Activated CD4-positive, alpha-beta T cell treated with anti-CD3 and anti-CD28 coated beads, Interleukin-2, amount 10 ng/mL, durations not matched to agents 24 days and 14 days (primary cell): Measurements from ENCODE around the gene APOL4. TPM values are rescaled to one million over a fixed set of nuclear protein-coding genes. Genes with fewer than 3 reads are reported as not detected.
"Not testable (repeated sequence)": the region's sequence is repeated elsewhere in the genome, so short reads cannot be mapped to it uniquely, and the experiment has no call there.

Experiments
- DNase-seq: peaks from one replicate; pipeline ENCODE4 v3.0.0; 2022
- H3K27ac Mint-ChIP-seq: one replicate; pipeline ENCODE4 v1.8.0; 2022; ENCODE audit warnings: mild to moderate bottlenecking, mixed read lengths
- H3K27me3 Mint-ChIP-seq: one replicate; pipeline ENCODE4 v1.8.0; 2022; ENCODE audit warnings: mixed read lengths
- H3K36me3 Mint-ChIP-seq: one replicate; pipeline ENCODE4 v1.8.0; 2022; ENCODE audit warnings: low read depth, mild to moderate bottlenecking, mixed read lengths
- H3K4me1 Mint-ChIP-seq: one replicate; pipeline ENCODE4 v1.8.0; 2021; ENCODE audit warnings: mixed read lengths
- H3K4me3 Mint-ChIP-seq: one replicate; pipeline ENCODE4 v1.8.0; 2022; ENCODE audit warnings: mild to moderate bottlenecking, moderate library complexity, mixed read lengths
- H3K9me3 Mint-ChIP-seq: one replicate; pipeline ENCODE4 v1.8.0; 2021; ENCODE audit warnings: mixed read lengths
- intact Hi-C: fragments of 100-400 bp; cut with micrococcal nuclease; formaldehyde crosslinking; loops from one replicate; pipeline ENCODE4 v1.15.1; 2023
- total RNA-seq: library from RNA; stranded (reverse); gene quantifications from 2 replicates; pipeline ENCODE4 v1.2.3, GENCODE V29; 2022

Gene APOL4, protein sequence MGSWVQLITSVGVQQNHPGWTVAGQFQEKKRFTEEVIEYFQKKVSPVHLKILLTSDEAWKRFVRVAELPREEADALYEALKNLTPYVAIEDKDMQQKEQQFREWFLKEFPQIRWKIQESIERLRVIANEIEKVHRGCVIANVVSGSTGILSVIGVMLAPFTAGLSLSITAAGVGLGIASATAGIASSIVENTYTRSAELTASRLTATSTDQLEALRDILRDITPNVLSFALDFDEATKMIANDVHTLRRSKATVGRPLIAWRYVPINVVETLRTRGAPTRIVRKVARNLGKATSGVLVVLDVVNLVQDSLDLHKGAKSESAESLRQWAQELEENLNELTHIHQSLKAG
- total RNA-seq, result 0.17 TPM in 1 of 2 replicates, not detected in the other

DNA sequence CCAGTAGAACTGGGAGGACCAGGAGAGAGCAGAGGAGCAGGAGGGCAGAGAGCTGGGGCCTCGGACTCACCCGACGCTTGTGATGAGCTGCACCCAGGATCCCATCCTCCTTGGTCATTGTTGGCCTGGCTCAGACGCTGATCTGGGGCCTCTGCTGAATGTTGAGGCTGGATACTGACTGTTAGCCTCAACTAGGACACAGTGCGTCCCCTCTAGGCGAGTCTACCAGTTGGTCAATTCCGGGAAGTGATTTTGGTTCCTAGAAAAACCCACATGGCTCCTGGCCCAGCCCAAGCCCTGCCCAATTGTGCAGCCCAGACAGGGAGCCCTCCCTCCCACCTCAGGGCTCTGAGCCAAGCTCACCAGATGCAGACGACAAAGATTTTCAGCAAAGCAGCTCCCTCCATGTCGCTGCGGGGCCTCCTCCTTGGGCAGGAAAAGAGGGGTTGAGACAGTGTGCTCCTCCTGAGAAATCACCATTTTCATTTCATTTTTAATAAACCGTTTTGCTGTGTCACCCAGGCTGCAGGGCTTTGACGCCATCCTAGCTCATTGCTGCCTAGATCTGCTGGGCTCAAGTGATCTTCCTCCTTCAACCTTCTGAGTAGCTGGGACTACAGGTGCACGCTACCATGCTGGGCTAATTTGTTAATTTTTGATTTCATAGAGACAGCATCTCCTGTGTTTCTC lies at the start of gene APOL4:
Gene APOL4 (minus strand): TSS at position 180 of the 690 bp plus-strand sequence. CDS start 75 bp downstream, at position 105.
- intact Hi-C loops, result no loop called here
- H3K4me1 Mint-ChIP-seq, result peaks cover 22% of the 10 kb centered on the region

DNA sequence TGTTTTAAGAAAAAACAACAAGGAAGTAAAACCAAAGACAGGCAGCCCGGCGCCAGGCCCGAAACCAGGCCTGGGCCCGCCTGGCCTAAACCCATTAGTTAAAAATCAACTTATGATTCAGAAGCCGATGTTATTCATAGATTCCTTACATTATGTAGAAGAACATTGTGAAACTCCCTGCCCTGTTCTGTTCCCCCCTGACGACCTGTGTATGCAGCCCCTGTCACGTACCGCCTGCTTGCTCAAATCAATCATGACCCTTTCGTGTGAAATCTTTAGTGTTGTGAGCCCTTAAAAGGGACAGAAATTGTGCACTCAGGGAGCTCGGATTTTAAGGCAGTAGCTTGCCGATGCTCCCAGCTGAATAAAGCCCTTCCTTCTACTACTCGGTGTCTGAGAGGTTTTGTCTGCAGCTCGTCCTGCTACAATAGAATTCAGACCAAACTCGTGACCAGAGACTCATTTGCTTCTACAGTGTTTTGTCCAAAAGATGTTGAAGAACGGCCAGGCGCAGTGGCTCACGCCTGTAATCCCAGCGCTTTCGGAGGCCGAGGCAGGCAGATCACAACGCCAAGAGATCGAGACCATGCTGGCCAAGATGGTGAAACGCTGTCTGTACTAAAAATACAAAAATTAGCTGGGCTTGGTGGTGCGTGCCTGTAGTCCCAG lies 48.8 kb upstream of the APOL4 start:
- H3K9me3 Mint-ChIP-seq, DNase-seq, H3K4me3 Mint-ChIP-seq, H3K27me3 Mint-ChIP-seq, intact Hi-C loops, H3K36me3 Mint-ChIP-seq: not testable (repeated sequence)
- peak overlapping the region; percentile 8 for H3K27ac Mint-ChIP-seq
- H3K4me1 Mint-ChIP-seq, result peaks cover 38% of the 10 kb centered on the region

More for the DNA sequence above, at the start of gene APOL4:
- peaks cover 2% of the 10 kb centered on the region for H3K27me3 Mint-ChIP-seq
- H3K4me3 Mint-ChIP-seq, result no peak within 1 kb of the TSS
- H3K9me3 Mint-ChIP-seq, result no peaks in the 10 kb centered on the region
- DNase-seq, result no peak
- no peak within 1 kb of the TSS for H3K27ac Mint-ChIP-seq
- no peaks in the 10 kb centered on the region for H3K36me3 Mint-ChIP-seq

DNA sequence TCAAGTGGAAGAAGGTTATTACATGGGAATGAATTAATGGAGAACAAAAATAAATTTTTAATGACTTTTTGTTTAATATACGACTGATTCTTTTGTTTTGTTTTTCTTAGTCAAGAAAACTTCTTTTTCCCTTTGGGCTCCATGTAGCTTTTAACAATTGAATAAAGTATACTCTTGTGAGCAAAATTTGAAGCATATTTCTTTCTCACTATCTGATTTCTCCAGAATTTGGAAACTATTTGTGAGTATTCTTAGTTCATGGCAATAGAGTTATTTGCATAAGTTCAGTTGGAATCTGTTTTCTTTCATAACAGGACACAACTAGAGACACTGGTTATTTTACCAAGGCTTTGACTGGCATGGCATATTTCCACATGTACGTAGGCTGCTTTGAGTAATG lies 47.6 kb upstream of the APOL4 start:
- H3K4me3 Mint-ChIP-seq, result no peak overlapping the region
- no peak for DNase-seq
- H3K9me3 Mint-ChIP-seq, result no peaks in the 10 kb centered on the region
- peaks cover 5% of the 10 kb centered on the region for H3K36me3 Mint-ChIP-seq
- H3K27ac Mint-ChIP-seq, result no peak overlapping the region
- intact Hi-C loops, result no loop called here
- H3K4me1 Mint-ChIP-seq, result peaks cover 28% of the 10 kb centered on the region
- no peaks in the 10 kb centered on the region for H3K27me3 Mint-ChIP-seq

DNA sequence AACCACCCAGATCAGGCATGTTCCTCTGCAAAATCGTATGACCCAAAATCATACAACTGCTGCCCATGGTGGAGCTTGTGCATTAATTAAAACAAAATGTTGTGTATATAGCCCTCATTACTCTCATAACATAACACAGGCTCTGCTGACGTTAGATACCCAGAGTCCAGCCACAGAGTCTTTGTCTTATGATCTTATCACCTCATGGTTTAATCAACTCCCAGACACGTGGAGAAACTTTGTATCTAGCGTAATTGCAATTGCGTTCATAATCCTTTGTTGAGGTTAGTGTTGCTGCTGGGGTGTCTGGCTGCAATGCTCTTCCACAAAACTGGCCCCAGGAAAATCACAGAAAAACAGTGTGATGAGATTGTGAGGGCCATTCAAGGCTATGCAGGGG lies 46.3 kb upstream of the APOL4 start:
- DNase-seq, result no peak
- Mint-ChIP-seq H3K36me3 (no peaks in the 10 kb centered on the region), H3K27me3 (no peaks in the 10 kb centered on the region), H3K4me3 (no peak overlapping the region), H3K27ac (no peak overlapping the region), H3K9me3 (peaks cover 6% of the 10 kb centered on the region), H3K4me1 (peaks cover 17% of the 10 kb centered on the region)
- intact Hi-C loops, result no loop called here

DNA sequence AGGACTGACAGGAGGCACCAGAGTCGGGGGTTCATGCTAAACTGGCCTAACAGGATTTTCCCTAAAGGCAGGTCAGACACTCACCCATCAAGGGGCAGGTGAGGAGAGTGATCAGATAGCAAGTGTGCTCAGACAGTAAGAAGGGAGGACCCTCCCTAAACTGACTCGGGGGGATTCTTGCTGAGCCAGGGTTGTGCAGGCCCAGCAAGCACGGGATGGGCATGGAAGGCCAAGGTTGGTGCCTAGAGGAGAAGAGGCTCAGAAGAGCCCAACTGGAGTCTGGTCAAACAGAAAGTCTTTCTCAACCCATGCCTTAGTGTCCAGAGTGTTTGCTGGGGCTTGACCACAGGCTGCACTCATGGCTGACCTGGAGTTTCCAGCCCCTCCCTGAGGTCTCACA lies 45.1 kb upstream of the APOL4 start:
- H3K4me3 Mint-ChIP-seq, result no peak overlapping the region
- peaks cover 8% of the 10 kb centered on the region for H3K4me1 Mint-ChIP-seq
- H3K36me3 Mint-ChIP-seq, result peaks cover 2% of the 10 kb centered on the region
- H3K27ac Mint-ChIP-seq, result no peak overlapping the region
- peaks cover 2% of the 10 kb centered on the region for H3K27me3 Mint-ChIP-seq
- peaks cover 11% of the 10 kb centered on the region for H3K9me3 Mint-ChIP-seq
- intact Hi-C loops, result no loop called here
- DNase-seq, result no peak

DNA sequence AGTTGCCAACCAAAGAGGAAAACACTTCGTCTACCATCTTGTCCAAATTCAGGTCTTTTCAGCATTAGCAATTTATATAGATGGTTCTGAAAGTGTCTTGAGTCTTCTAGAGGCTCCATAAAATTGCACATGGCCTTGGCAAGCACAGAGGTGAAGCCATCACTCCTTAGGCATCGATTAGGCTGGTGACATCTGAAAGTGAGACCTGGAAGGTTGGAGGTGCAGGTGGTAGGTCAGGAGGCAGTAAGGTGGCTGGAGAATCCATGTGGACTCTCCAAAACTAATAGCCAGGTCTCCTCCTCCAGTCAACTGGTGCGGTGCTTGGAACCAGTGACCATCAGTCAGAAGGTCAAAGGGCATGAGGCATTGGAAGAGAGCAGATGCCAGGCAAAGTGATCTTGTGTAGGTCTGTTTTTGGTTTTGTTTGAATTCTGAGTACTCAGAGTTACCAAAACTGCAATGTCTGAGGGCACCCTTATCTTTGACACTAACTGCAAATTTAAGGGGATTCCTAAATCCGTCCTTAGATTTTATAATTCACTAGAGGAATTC lies 44.3 kb upstream of the APOL4 start:
- peaks cover 2% of the 10 kb centered on the region for H3K4me1 Mint-ChIP-seq
- no peak overlapping the region for H3K27ac Mint-ChIP-seq
- peaks cover 2% of the 10 kb centered on the region for H3K27me3 Mint-ChIP-seq
- H3K36me3 Mint-ChIP-seq, result peaks cover 2% of the 10 kb centered on the region
- H3K4me3 Mint-ChIP-seq, result no peak overlapping the region
- intact Hi-C loops, result no loop called here
- no peak for DNase-seq
- peaks cover 11% of the 10 kb centered on the region for H3K9me3 Mint-ChIP-seq

DNA sequence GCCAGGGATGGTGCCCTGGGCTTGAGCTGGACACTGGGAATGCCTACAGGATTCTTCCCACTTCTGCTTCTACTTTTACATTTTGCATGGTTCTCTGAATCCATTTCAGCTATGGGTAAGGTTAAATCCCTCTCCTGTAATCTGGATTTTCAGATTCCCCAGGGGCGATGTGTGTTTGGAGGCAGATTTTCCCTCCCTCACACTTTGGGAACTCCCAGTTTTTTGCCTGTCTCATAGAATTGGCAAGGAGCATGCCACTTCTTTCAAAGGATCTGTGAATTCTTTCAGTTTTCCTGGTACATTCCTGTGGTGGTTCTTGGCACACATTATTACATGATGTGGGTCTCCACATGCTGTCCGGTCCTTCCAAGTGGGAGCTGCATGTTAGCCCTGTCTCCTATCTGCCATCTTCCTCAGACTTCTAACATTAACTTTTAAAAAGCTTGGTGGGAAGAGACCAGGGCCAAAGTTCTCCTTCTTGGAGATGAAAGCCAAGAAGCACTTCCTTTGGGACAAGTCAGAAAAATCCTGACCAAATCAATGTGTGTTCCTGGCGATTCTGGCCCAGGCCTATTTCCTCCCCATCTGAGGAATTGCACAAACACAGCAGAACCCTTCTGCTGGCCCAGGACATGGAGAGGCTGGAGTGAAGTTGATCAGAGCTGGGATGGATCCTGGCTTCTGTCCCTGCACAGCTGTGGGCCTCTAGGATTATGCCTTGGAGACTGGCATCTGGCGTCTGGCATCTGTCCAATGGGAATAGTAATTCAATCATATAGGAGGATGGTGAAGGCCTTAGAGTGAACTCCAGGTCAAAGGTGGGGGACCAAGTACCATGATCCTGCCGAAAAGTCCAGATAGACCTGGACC lies 43.1 kb upstream of the APOL4 start:
- Mint-ChIP-seq H3K4me3 (no peak overlapping the region), H3K4me1 (peaks cover 3% of the 10 kb centered on the region), H3K36me3 (peaks cover 2% of the 10 kb centered on the region), H3K9me3 (peaks cover 11% of the 10 kb centered on the region), H3K27me3 (peaks cover 2% of the 10 kb centered on the region), H3K27ac (no peak overlapping the region)
- intact Hi-C loops, result no loop called here
- DNase-seq, result no peak

DNA sequence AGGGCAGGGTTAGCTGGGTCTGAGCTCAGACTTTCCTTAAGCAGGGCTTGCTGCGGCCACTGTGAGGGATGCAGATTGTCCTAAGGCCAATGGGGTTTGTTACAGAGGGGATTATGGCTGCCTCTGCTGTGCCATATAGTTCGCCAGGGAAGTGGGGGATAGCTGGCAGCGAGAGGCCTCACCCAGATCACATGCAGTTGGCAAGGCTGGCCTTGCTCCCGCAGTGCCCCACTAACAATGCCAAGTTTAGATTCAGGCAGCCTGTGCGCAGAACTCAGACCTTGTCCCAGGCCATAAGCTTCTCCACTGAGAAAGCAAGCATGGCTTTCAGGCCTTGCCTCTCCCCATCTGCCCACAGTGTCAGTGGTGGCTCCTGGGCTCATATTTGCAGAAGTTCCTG lies 42.4 kb upstream of the APOL4 start:
- intact Hi-C loops, result no loop called here

DNA sequence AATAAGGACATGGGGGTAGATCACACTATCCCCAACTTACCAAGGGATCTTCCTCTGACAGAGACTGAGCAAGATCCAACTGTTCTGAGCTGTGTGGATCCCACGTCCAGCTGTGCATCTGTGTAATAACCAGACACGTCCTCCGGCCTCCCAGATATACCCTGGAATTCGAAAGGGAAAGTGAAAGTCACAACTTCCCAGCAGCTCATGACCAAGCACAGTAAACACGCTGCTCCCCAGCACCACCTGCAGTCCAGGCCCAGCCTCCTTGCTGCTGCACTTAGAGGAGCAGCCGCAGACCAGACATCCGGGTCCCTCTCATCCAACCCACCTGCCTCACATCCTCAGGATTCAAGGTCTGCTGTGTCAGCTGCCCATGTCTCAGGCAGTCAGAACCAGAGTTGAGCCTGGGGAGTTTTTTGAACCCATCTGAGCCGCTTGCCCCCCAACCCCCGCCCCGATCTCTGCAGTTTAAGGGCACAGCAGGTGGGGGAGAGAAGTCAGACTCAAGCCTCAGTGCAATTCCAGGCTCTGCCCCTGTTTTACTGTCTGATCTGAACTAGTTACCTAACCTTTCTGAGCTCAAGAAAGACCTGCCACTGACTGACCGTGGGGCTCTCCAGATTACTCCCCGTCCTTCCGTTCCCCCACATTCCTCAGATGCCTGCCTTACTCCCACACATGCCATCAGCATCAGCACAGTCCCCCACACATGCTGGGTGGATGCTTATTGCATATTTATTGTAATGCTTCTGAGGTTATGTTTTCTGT lies 38.0 kb upstream of the APOL4 start, which contains the start of gene APOL2:
Gene APOL2 (minus strand): TSS at position 127 of the 771 bp plus-strand sequence. CDS start 6,365 bp downstream, outside the sequence.
- peaks cover 40% of the 10 kb centered on the region for H3K4me1 Mint-ChIP-seq
- peaks cover 2% of the 10 kb centered on the region for H3K27me3 Mint-ChIP-seq
- H3K36me3 Mint-ChIP-seq, result peaks cover 39% of the 10 kb centered on the region
- H3K4me3 Mint-ChIP-seq, result peak within 1 kb of the TSS; percentile 91
- peak within 1 kb of the TSS; percentile 94 for H3K27ac Mint-ChIP-seq
- DNase-seq, result peak; percentile 96
- H3K9me3 Mint-ChIP-seq, result peaks cover 21% of the 10 kb centered on the region
- intact Hi-C loops, result loop anchor here (1.0 to 5.0 kb wide), 4 partner anchors 14 to 243 kb away; partner anchors contain the start of genes APOL1 and TXN2

More for the DNA sequence above, 42.4 kb upstream of the APOL4 start:
- no peak for DNase-seq
- Mint-ChIP-seq H3K4me1 (peaks cover 7% of the 10 kb centered on the region), H3K27me3 (peaks cover 2% of the 10 kb centered on the region), H3K4me3 (no peak overlapping the region), H3K27ac (no peak overlapping the region), H3K9me3 (peaks cover 11% of the 10 kb centered on the region), H3K36me3 (peaks cover 6% of the 10 kb centered on the region)

DNA sequence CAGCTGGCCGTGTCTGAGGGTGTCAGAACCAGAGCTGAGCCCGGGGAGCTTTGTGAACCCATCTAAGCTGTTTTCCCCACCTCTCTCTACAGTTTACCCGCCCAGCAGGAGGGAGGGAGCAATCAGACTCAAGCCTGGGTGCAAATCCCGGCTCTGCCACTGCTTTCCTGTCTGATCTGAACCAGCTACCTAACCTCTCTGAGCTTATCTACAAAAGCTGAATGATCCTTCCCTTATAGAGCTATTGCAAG lies 37.5 kb upstream of the APOL4 start:
- Mint-ChIP-seq H3K4me1 (peaks cover 45% of the 10 kb centered on the region), H3K4me3 (peak overlapping the region; percentile 91), H3K27me3 (peaks cover 2% of the 10 kb centered on the region), H3K9me3 (peaks cover 21% of the 10 kb centered on the region), H3K27ac (peak overlapping the region; percentile 94), H3K36me3 (peaks cover 44% of the 10 kb centered on the region)
- no peak for DNase-seq
- intact Hi-C loops, result loop anchor here (1.0 to 5.0 kb wide), 4 partner anchors 14 to 243 kb away; partner anchors contain the start of genes APOL1 and TXN2

DNA sequence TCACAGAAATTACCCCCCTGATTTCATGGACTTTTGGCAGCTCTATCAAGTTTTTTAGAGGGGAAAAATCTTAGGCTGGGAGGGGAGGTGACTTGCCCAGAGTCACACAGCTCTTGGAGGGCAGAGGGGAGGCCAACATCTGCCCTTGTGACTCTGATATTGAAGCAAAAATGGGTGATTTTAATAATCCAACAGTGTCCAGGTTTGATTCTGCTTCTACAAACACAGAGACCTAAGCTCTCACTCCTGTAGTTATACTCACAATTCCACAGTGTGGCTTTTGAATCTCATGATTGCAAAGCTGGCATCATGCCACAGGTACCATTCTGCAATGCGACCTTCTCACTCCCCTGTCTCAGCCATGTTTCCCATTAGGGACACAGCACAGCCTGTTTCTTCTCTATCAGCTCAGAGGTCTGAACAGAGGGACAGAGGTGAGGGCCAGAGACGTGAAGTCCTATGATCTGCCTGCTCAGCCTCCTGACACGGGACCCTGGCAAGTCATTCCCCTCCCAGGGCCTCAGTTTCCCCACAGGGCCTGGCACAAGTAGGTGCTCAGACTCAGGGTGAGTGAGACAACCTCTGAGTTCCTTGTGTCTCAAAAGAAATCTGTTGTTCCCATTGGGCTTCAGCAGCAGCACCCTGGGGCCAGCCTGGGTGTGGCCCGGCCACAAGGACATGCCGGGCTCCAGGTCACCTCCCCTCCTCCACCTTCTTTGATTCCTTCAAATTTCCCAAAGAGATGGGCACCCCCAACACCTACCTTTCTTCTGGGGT lies 37.0 kb upstream of the APOL4 start:
- H3K27me3 Mint-ChIP-seq, result peaks cover 2% of the 10 kb centered on the region
- intact Hi-C loops, result loop anchor here (1.0 to 5.0 kb wide), 4 partner anchors 15 to 244 kb away; partner anchors contain the start of genes APOL1 and TXN2
- DNase-seq, result no peak
- H3K36me3 Mint-ChIP-seq, result peaks cover 49% of the 10 kb centered on the region
- peak overlapping the region; percentile 91 for H3K4me3 Mint-ChIP-seq
- H3K9me3 Mint-ChIP-seq, result peaks cover 21% of the 10 kb centered on the region
- H3K27ac Mint-ChIP-seq, result peak overlapping the region; percentile 94
- H3K4me1 Mint-ChIP-seq, result peaks cover 49% of the 10 kb centered on the region
